ENCODE results near the gene MIDN. TPM values are rescaled to one million over a fixed set of nuclear protein-coding genes. Genes with fewer than 3 reads are reported as not detected.

MIDN gene
- total RNA-seq, 1 experiment from 2014 or later, result 286 TPM

- peak overlapping the region in 2 of 3 experiments; percentile 23 to 93; a peak in 4 of 7 replicates for H3K27ac Mint-ChIP-seq
- no peak overlapping the region for H2BK120ac ChIP-seq (ENCODE audit: low read depth, low read length, poor library complexity, severe bottlenecking)
- no peak for DNase-seq
- H3K4me3 Mint-ChIP-seq, result peak overlapping the region in 1 of 2 experiments; percentile 56; a peak in 3 of 5 replicates
- no peaks in the 10 kb centered on the region for H3K79me1 ChIP-seq (ENCODE audit: insufficient read depth, low read depth, low read length, poor library complexity, severe bottlenecking)
- H3K9me3 ChIP-seq (ENCODE audit: control insufficient read depth, low read depth, low read length), result no peaks in the 10 kb centered on the region
- no peak overlapping the region for H4K5ac ChIP-seq (ENCODE audit: insufficient read length, low read depth, low read length)
- WGBS (ENCODE audit: extremely low coverage, insufficient read length, low lambda C conversion rate), result no CpG with 5 or more reads among the region's 23 CpGs
- H3K4me2 ChIP-seq (ENCODE audit: insufficient read depth, insufficient read length, low read length), result no peak overlapping the region
- no peak overlapping the region for H3K27ac ChIP-seq (ENCODE audit: insufficient read length, low read depth, low read length)
- H4K20me1 ChIP-seq (ENCODE audit: control insufficient read depth, insufficient read depth, insufficient read length), result no peaks in the 10 kb centered on the region
- H3K18ac ChIP-seq (ENCODE audit: insufficient read length, low read depth, low read length), result no peak overlapping the region
- H3K14ac ChIP-seq (ENCODE audit: insufficient read depth, low read length), result no peak overlapping the region
- H2BK20ac ChIP-seq (ENCODE audit: low read depth, low read length, poor library complexity, severe bottlenecking), result no peak overlapping the region
- no peaks in the 10 kb centered on the region; the same call in 1 of the 2 replicates for H3K27me3 Mint-ChIP-seq (ENCODE audit: low read depth)
- H2AK5ac ChIP-seq (ENCODE audit: insufficient read length, low read length), result no peak overlapping the region
- H3K9ac ChIP-seq (ENCODE audit: extremely low read depth, insufficient read length, low read length), result no peak overlapping the region
- H3K36me3 Mint-ChIP-seq (ENCODE audit: insufficient read depth in 1 of 3, low read depth in 3 of 3), result peaks cover 20 to 52% (median 47%) of the 10 kb centered on the region in 3 experiments
- peaks cover 18% of the 10 kb centered on the region for H3K23me2 ChIP-seq (ENCODE audit: insufficient read length, low read depth, low read length, poor library complexity, severe bottlenecking)
- no peaks in the 10 kb centered on the region for H3K79me2 ChIP-seq (ENCODE audit: insufficient read depth, low read length)
- TF ChIP-seq, protein P1, sequence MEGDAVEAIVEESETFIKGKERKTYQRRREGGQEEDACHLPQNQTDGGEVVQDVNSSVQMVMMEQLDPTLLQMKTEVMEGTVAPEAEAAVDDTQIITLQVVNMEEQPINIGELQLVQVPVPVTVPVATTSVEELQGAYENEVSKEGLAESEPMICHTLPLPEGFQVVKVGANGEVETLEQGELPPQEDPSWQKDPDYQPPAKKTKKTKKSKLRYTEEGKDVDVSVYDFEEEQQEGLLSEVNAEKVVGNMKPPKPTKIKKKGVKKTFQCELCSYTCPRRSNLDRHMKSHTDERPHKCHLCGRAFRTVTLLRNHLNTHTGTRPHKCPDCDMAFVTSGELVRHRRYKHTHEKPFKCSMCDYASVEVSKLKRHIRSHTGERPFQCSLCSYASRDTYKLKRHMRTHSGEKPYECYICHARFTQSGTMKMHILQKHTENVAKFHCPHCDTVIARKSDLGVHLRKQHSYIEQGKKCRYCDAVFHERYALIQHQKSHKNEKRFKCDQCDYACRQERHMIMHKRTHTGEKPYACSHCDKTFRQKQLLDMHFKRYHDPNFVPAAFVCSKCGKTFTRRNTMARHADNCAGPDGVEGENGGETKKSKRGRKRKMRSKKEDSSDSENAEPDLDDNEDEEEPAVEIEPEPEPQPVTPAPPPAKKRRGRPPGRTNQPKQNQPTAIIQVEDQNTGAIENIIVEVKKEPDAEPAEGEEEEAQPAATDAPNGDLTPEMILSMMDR (conservative IDR thresholded peaks at IDR 0.05), result no peak
- H3T11ph ChIP-seq (ENCODE audit: low read length), result no peak overlapping the region
- H3K9me3 Mint-ChIP-seq, result no peaks in the 10 kb centered on the region; a peak in 2 of 5 replicates
- H2BK5ac ChIP-seq (ENCODE audit: insufficient read length, low read length), result no peak overlapping the region
- H4K91ac ChIP-seq (ENCODE audit: insufficient read length, low read depth, low read length), result no peak overlapping the region
- no peak overlapping the region for H2BK12ac ChIP-seq (ENCODE audit: insufficient read length, low read depth, low read length)
- H2BK15ac ChIP-seq (ENCODE audit: low read depth, low read length), result no peak overlapping the region
- no peak overlapping the region for H2AFZ ChIP-seq (ENCODE audit: low read length)
- no peak overlapping the region for H3K4ac ChIP-seq (ENCODE audit: low read depth, low read length)
- H3K23ac ChIP-seq (ENCODE audit: insufficient read length, low read depth, low read length), result no peak overlapping the region
- H3K56ac ChIP-seq (ENCODE audit: insufficient read length, low read depth, low read length), result no peak overlapping the region
- H3K4me1 Mint-ChIP-seq, result peaks cover 36 to 48% of the 10 kb centered on the region in 2 experiments
- H3K4me1 ChIP-seq (ENCODE audit: insufficient read depth, low read length), result no peaks in the 10 kb centered on the region
- H4K8ac ChIP-seq (replicated peaks; ENCODE audit: insufficient read length, low read depth, low read length), result no peak overlapping the region
- no peaks in the 10 kb centered on the region for H3K27me3 ChIP-seq (ENCODE audit: insufficient read depth, low read length)
These were observed 9.2 kb downstream of the MIDN start for GRCh38 chr19:1257475-1258162.

Measured in H9 (cell line).